A549 treated with ZK216348 at 1 μM for 4 hours (cell line): ENCODE data around the gene RNF26. TPM values are rescaled to one million over a fixed set of nuclear protein-coding genes. Genes with fewer than 3 reads are reported as not detected.

ENCODE experiments used
- total RNA-seq: library from RNA; stranded (reverse); fragments of 200-300 nt; extraction: Qiagen RNA extraction; gene quantifications from 5 replicates; pipeline ENCODE4 v1.2.3, GENCODE V29; 2022; ENCODE audit warnings: low read depth

The RNF26 gene
- 24.5 to 40.8 TPM (median 39.0 TPM) in 5 replicates for total RNA-seq

GRCh38 chr11:119334174-119334930, at the start of gene RNF26:
Gene RNF26, plus strand, starts transcription at chr11:119334527. Its CDS starts 596 bp downstream, at chr11:119335123.

GRCh38 chr11:119316729-119317591, 17.4 kb upstream of the RNF26 start, which contains the start of gene MCAM:
Gene MCAM, minus strand, starts transcription at chr11:119317130. Its CDS starts 29 bp downstream, at chr11:119317101.

DNA sequence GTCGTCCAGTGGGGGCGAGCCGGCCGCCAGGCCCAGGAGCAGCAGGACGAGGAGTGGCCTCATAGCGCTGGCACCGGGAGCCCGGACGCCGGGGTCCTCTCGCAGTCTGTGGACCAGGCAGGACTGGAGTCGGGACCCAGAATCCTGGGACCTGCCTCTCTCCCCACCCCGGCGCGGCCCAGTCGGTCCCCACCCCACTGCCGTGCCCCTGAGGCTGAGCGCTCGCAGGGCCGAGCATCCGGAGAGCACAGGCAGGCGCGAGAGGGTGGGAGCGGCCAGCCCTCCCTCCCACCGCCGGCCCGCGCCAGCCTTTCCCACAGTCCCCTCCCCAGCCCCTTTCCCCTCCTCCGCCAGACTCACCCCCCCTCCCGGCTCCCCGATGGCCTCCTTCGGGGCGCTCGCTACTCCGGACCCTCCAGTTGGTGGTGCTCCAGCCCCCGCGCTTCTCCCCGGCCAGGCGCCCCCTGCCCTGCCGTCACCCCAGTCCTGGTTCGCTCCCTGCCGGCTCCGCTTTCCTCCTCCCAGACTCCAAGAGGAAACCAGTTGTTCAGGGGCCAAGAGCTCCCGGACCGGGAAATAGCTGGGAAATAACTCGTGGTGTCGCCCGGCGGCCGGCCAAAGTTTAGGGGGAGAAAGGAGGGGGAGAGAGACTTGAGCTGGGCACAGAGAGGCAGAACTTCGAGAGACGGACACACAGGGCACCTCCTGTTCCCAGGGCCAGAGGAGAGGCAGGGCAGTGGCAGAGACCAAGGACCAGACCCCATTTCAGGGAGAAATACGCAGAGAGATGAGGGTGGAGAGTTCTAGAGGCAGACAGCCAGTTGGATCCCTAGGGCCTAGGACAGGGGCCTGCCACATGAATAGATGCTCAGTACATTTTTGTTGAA, 6.3 kb downstream of the RNF26 start, which contains the start of gene C1QTNF5:
TSS of gene C1QTNF5 (minus strand) at position 549 of the 887 bp plus-strand sequence. CDS start at position 63, 486 bp downstream.

DNA sequence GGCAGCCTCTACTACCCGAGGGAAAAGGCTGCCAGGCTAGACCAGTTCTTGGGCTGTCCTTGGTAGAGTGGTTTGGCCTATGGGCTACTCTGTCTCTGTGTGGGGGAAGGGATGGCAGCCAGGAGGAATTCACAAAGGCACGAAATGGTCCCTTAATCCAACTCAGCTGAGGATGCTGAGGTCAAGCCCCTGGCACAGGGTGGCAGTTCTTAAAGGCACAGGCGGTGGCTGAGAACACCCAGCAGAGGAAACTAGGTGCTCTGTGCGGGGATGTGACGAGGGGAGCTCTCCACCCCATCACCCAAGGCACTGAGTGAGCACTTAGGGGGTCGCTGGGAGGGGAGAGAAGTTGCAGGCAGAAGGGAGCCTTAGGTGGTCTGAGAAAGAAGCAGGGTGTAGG, 12.3 kb downstream of the RNF26 start, which contains the start of gene MFRP:
TSS of gene MFRP (minus strand) at position 101 of the 400 bp plus-strand sequence. CDS start 192 bp downstream, outside the sequence.

DNA sequence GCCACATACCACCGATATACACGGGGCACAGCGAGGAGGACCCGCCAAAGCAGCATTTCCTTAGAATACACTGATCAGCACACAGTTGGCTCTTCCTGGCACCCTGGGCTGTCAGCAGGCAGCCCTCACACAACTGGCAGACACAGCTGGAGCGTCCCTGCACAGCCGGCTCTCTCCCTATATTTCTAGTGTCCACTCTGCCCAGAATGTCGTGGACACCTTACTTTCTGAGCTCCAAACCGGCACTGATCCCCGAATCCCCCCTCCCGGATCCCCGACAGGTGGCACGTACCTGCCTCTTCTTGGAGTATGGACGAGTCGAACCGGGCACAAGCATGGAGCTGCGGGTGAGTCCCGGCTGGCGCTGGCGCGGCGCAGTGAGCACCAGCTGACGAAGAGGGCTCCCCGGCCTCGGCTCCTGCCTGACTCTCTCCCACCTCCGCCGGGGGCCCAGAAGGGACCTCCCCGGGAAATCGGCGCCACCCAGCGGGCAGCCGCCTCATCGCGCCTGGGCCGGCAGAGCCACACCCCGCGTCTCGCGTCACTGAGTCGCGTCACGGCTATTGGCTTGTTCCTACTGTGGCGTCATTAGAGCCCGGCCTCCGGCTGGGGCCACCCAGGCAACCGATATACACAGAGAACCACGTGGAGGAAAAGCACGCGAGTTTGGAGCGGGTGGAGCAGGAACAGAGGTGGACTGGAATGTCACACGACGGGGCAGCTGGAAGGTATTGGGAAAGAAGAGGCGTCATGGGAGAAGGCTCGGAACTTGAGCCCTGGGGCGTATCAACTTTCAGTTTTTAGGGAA, 47.1 kb downstream of the RNF26 start, which contains the start of gene USP2:
TSS of gene USP2 (minus strand) at position 510 of the 808 bp plus-strand sequence. CDS start 8,210 bp downstream, outside the sequence.

Other genes with a start within 250 kb of the RNF26 start
- 40.5 to 49.7 TPM (median 47.6 TPM) in 5 replicates for gene HMBS, start 249.6 kb upstream of the RNF26 start, total RNA-seq
- 37.5 to 45.6 TPM (median 44.9 TPM) in 5 replicates for gene DPAGT1, start 232.7 kb upstream of the RNF26 start, total RNA-seq
- gene C2CD2L, start 227.2 kb upstream of the RNF26 start, total RNA-seq: 3.6 to 6.6 TPM (median 6.5 TPM) in 5 replicates
- 7.5 to 11.2 TPM (median 9.5 TPM) in 5 replicates for gene HINFP, start 212.9 kb upstream of the RNF26 start, total RNA-seq
- gene ABCG4, start 185.5 kb upstream of the RNF26 start, total RNA-seq: 0.11 to 0.45 TPM (median 0.33 TPM) in 5 replicates
- gene NLRX1, start 165.8 kb upstream of the RNF26 start, total RNA-seq: 5.9 to 12.5 TPM (median 10.7 TPM) in 5 replicates
- 0.15 to 0.16 TPM in 2 of 5 replicates, not detected in the others for gene NHERF4, start 149.1 kb upstream of the RNF26 start, total RNA-seq
- 5.1 to 10.3 TPM (median 8.4 TPM) in 5 replicates for gene CBL, start 128.2 kb upstream of the RNF26 start, total RNA-seq
- 7.2 to 12.6 TPM (median 11.3 TPM) in 5 replicates for gene MCAM, start 17.4 kb upstream of the RNF26 start, total RNA-seq
- not detected in 5 replicates for gene C1QTNF5, start 6.4 kb downstream of the RNF26 start, total RNA-seq
- gene MFRP, start 12.2 kb downstream of the RNF26 start, total RNA-seq: not detected in 5 replicates
- 0.42 to 1.1 TPM (median 0.70 TPM) in 5 replicates for gene USP2, start 47.2 kb downstream of the RNF26 start, total RNA-seq
- 12.5 to 15.2 TPM (median 13.7 TPM) in 5 replicates for gene THY1, start 88.6 kb downstream of the RNF26 start, total RNA-seq